ENCODE data around the gene TGFBR3. TPM values are rescaled to one million over a fixed set of nuclear protein-coding genes. Genes with fewer than 3 reads are reported as not detected.

The TGFBR3 gene
- total and polyA plus RNA-seq, 2 of the 13 experiments (the other 11 are each of a cell fraction or from before 2014, with no cell fraction given): 76.5 to 195 TPM

DNA sequence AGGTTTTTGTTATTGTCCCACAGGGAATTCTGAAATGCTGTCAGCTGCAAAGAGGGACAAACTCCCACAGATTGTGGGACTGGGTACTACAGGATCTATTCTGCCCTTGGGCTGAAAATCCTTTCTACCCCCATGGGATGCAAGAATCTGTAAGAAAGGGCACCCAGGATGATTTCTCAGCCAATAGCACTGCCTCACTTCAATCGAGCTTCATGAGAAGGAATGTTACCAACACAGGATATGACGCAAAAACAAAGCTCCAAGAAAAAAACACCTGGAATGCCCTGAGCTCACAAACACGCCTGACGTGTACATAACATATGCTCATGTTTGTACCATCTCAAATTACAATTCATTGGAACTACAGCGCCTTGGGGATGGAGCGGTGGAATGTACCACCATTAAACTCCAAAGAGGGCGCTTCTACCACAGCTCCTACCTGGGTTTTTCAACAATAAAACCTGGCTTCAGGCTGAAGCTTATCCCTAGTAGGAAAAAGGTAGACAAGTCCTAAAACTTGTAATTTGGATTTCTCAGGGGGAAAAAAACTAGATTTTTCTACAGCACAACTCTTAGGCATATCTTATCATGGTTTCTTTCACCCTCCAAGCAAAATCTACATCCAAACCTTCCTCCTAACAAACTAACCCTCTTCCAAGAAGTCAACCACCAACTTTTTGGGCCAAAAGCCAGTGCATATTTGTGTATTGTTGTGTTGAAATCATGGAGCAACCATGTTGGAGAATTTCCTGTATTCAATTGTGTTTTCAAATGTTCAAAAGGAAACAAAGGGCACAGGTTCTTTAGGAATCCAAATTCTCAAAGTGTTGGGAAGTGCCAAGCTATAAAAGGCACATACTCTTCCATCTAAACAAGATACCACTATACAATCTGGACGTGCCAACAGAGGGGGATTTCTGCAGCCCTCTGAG lies 78.9 kb downstream of the TGFBR3 start (continued):
- TF ChIP-seq ARID5B (CRISPR knock-in tag; IDR thresholded peaks at IDR 0.05) (0 out of 2 replicates have a peak, but pooled peaks have one; percentile 13), THAP7 (CRISPR knock-in tag; IDR thresholded peaks at IDR 0.05) (no peak), ZSCAN31 (CRISPR knock-in tag; IDR thresholded peaks at IDR 0.05; ENCODE audit: low read depth) (no peak), ATF1 (CRISPR knock-in tag; IDR thresholded peaks at IDR 0.05) (no peak), TEAD2 (CRISPR knock-in tag; IDR thresholded peaks at IDR 0.05) (no peak), THAP11 (CRISPR knock-in tag; IDR thresholded peaks at IDR 0.05) (no peak), ZNF839 (CRISPR knock-in tag; IDR thresholded peaks at IDR 0.05; ENCODE audit: borderline replicate concordance) (no peak), PRPF4 (IDR thresholded peaks at IDR 0.05; ENCODE audit: low read depth, low read length, poor library complexity, severe bottlenecking) (no peak), PRMT3 (CRISPR knock-in tag; IDR thresholded peaks at IDR 0.05; ENCODE audit: borderline replicate concordance, low read depth) (no peak), TGIF2 (CRISPR knock-in tag; IDR thresholded peaks at IDR 0.05) (no peak), SNAPC4 (CRISPR knock-in tag; IDR thresholded peaks at IDR 0.05) (no peak), HMG20B (CRISPR knock-in tag; conservative IDR thresholded peaks at IDR 0.05) (no peak)
- TF ChIP-seq, protein P1, sequence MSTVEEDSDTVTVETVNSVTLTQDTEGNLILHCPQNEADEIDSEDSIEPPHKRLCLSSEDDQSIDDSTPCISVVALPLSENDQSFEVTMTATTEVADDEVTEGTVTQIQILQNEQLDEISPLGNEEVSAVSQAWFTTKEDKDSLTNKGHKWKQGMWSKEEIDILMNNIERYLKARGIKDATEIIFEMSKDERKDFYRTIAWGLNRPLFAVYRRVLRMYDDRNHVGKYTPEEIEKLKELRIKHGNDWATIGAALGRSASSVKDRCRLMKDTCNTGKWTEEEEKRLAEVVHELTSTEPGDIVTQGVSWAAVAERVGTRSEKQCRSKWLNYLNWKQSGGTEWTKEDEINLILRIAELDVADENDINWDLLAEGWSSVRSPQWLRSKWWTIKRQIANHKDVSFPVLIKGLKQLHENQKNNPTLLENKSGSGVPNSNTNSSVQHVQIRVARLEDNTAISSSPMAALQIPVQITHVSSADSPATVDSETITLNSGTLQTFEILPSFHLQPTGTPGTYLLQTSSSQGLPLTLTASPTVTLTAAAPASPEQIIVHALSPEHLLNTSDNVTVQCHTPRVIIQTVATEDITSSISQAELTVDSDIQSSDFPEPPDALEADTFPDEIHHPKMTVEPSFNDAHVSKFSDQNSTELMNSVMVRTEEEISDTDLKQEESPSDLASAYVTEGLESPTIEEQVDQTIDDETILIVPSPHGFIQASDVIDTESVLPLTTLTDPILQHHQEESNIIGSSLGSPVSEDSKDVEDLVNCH (CRISPR knock-in tag; IDR thresholded peaks at IDR 0.05): no peak
